Activated CD4-positive, alpha-beta T cell treated with anti-CD3 and anti-CD28 coated beads, Interleukin-10, Interleukin-2, amounts not matched to agents 100 ng/mL and 50 ng/mL, durations not matched to agents 16 hours and 8 hours (primary cell): Measurements from ENCODE around the gene FUCA1.
"Not testable (repeated sequence)": the region's sequence is repeated elsewhere in the genome, so short reads cannot be mapped to it uniquely, and the experiment has no call there.

Experiments
- DNase-seq: peaks from one replicate; pipeline ENCODE4 v3.0.0-alpha.2; 2020

The FUCA1 gene

DNA sequence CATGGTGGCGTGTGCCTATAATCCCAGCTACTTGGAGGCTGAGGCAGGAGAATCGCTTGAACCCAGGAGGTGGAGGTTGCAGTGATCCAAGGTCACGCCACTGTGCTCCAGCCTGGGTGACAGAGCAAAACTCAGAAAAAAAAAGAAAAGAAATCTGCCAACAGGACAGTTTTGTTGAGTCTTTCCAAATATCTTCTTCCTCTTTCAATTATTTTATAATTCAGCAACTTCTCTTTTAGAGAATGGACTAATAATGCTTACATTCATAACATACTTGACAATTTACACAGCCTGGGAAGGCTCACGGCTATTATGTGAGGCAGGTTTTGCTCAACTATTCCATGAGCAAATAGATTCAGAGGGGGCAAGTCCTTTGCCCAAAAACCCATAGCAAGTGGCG is 27.0 kb upstream of the FUCA1 start:
- no peak for DNase-seq

DNA sequence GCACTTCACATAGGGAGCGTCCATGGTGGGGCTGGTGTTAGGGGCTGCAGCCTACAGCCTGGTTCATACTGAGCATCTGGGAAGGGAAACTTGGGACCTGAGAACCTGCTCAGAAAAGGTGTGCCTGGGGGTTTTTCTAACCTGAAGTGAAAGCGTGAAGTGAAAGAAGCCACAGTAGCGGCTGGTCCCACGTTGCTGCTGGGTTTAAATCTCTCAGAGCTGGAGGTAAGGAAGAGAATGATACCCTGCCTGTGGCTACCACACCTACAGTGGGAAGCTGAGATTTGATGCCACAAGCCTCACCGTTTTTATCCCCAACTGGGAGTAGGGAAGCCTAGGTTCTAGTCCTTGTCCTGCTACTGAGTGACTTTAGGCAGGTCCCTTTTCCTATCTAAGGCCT is 21.0 kb upstream of the FUCA1 start:
- DNase-seq, result no peak

GRCh38 chr1:23885222-23885621 is 17.1 kb upstream of the FUCA1 start:
- DNase-seq, result no peak

GRCh38 chr1:23882746-23883145 is 14.7 kb upstream of the FUCA1 start:
- no peak for DNase-seq

- no peak for DNase-seq
These were observed 11.7 kb upstream of the FUCA1 start for GRCh38 chr1:23879809-23880208.

DNA sequence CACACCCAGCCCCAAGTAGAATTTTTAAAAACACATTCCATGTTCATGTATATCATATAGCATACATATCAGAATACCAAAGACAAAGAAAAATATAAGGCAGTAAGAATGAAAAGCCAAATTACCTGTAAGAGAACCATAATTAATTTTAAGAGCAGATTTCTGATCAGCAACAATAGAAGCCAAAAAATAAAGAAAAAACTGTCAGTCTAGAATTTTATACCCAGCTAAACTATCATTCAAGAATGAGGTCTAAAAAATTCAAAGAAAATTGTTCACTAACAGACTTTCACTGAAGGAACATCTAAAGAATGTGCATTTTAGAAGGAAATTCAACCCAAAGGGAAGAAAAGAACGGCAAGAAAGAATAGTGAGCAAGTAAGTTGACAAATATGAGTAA is 10.6 kb upstream of the FUCA1 start:
- DNase-seq, result no peak

DNA sequence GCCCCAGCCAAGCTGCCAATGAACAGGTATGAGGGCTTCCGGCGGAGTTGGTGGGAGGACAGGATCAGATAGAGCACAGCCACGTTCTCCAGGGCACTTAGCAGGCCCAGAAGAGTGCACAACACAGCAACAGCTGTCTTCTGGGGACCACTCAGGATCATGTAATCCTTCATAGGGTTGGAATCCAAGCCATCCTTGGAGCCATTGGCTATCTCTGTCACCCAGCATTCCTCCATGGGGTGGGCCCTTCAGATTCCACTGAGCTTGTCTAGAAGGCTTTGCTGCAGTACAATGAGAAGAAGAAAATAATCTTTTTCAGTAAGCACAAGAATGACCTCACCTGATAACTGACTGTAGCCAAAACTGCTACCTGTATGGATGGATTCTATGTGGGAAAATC is 7.3 kb upstream of the FUCA1 start:
- DNase-seq, result no peak

- no peak for DNase-seq
These were observed 4.3 kb upstream of the FUCA1 start for GRCh38 chr1:23872421-23872820.

- no peak for DNase-seq
These were observed 961 bp upstream of the FUCA1 start for GRCh38 chr1:23869051-23869450.

- DNase-seq, result no peak
These were observed 497 bp upstream of the FUCA1 start for GRCh38 chr1:23868557-23869016.

GRCh38 chr1:23867542-23867894 is 572 bp downstream of the FUCA1 start:
- no peak for DNase-seq

DNA sequence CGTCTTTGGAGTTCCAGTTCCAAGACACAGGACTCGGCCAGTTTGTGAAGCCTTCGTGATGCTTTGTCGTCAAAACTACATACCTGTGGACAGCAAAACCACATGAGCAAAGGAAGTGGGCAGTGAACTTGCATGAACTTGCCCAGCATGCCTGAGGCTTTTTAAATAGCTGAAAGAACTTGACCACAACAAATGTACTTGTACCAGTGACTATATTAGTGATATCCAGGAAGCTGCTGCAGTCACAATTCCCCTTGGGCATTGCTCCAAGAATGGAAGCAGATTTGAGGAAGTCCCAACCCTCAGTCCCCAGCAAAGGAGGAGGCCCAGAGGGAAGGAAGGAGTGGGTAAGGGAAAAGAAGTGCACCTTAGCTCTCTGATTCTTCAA is 2.6 kb downstream of the FUCA1 start:
- no peak for DNase-seq

GRCh38 chr1:23864801-23865542 is 3.1 kb downstream of the FUCA1 start:
- no peak for DNase-seq

DNA sequence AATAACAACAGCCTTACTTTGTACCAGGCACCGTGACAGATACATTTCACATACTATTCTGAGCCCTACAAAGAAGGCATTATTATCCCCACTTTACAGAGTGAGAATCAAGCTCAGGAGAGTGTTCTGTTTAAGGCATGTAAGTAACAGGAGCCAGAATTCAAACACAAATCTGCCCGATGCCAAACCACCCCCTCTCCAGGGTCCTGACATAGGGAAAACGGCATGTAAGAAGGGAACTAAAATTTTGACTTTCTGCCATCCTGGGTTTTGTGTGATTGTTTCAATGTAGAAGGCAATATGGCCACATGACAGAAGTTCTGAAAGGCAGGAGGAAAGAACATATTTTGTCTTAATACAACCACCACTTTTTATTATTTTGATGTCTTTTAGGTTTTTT is 5.5 kb downstream of the FUCA1 start:
- no peak for DNase-seq

GRCh38 chr1:23854568-23854967 is 13.5 kb downstream of the FUCA1 start:
- DNase-seq, result peak; percentile 18

GRCh38 chr1:23853124-23853523 is 15.0 kb downstream of the FUCA1 start:
- DNase-seq, result not testable (repeated sequence)

GRCh38 chr1:23851406-23851805 is 16.7 kb downstream of the FUCA1 start:
- DNase-seq, result not testable (repeated sequence)

- no peak for DNase-seq
These were observed 19.1 kb downstream of the FUCA1 start for GRCh38 chr1:23848673-23849616.

DNA sequence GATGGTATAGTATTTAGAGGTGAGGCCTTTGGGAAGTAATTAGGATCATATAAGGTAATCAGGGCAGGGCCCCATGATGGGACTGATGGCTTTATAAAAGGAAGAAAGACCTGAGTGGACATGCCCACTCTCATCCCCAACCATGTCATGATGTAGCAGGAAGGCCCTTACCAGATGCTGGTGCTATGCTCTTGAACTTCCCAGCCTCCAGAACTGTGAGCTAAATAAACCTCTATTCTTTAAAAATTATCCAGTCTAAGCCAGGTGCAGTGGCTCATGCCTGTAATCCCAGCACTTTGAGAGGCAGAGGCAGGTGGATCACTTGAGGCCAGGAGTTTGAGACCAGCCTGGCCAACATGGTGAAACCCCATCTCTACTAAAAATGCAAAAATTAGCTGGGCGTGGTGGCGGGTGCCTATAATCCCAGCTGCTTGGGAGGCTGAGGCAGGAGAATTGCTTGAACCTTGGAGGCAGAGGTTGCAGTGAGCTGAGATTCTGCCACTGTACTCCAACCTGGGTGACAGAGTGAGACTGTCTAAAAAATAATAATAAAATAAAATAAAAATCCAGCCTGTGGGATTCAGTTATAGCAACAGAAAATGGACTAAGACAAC is 20.5 kb downstream of the FUCA1 start:
- not testable (repeated sequence) for DNase-seq

- no peak for DNase-seq
These were observed 22.9 kb downstream of the FUCA1 start for GRCh38 chr1:23845163-23845562.

DNA sequence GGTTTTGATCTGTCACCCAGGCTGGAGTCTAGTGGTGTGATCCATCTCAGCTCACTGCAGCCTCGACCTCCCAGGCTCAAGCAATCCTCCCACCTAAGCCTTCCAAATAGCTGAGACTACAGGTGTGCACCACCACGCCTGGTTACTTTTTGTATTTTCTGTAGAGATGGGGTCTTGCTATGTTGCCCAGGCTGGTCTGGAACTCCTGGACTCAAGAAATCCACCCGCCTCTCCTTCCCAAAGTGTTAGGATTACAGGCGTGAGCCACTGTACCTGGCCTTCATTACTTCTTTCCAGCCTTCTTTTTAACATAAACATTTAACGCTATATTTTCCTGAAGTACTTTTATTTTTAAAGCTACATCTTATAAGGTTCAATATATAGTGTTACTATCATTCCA is 24.4 kb downstream of the FUCA1 start:
- no peak for DNase-seq

GRCh38 chr1:23838401-23838866 is 29.7 kb downstream of the FUCA1 start:
- peak; percentile 76 for DNase-seq

- no peak for DNase-seq
These were observed 30.2 kb downstream of the FUCA1 start for GRCh38 chr1:23837908-23838307.

DNA sequence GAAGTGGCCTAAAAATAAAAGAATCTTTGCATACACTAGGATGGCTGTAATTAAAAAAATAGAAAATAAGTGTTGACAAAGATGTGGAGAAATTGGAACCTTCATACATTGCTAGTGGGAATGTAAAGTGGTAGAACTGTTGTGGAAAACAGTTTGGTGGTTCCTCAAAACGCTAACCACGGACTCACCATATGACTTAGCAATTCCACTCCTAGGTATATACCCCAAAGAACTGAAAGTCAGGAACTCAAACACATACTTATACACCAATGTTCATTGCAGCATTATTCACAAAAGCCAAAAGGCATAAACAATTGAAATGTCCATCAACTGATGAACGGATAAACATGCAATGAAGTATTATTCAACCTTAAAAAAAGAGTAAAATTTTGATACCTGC is 32.1 kb downstream of the FUCA1 start:
- DNase-seq, result no peak
